ENCODE data around the gene RPL14.

The RPL14 gene

GRCh38 chr3:40456940-40457823 is at the start of gene RPL14:
RPL14 (plus strand) TSS chr3:40457339; CDS start chr3:40457472, 133 bp downstream.
- CTCF ChIA-PET, result no interaction called here

DNA sequence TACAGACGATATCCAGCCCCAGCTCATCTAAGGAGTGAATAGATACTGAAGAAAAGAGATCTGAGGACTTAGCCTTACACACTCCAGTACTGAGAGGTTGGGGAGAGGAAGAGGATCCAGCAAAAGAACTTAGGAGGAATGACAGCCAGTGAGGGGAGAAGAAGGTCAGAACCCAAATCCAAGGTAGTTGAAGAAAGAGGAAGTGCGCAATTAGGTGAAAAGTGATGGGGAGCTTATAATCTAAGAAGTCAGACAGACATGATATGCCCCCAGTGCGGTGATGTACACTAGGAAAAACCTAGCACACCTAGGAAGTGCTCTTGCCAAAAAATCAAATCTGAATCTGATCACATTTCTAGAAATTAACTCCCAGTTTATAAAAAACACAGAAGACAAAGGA is 49.5 kb upstream of the RPL14 start:
- CTCF ChIA-PET, result interaction anchor here (1.3 to 1.6 kb wide), 2 partner anchors 22 to 80 kb away, joined by 4 read pairs; no protein-coding TSS in a partner anchor
- TF ChIP-seq, protein P1, sequence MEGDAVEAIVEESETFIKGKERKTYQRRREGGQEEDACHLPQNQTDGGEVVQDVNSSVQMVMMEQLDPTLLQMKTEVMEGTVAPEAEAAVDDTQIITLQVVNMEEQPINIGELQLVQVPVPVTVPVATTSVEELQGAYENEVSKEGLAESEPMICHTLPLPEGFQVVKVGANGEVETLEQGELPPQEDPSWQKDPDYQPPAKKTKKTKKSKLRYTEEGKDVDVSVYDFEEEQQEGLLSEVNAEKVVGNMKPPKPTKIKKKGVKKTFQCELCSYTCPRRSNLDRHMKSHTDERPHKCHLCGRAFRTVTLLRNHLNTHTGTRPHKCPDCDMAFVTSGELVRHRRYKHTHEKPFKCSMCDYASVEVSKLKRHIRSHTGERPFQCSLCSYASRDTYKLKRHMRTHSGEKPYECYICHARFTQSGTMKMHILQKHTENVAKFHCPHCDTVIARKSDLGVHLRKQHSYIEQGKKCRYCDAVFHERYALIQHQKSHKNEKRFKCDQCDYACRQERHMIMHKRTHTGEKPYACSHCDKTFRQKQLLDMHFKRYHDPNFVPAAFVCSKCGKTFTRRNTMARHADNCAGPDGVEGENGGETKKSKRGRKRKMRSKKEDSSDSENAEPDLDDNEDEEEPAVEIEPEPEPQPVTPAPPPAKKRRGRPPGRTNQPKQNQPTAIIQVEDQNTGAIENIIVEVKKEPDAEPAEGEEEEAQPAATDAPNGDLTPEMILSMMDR (IDR thresholded peaks at IDR 0.05; ENCODE audit: control extremely low read depth, extremely low read depth, low read depth, missing control alignments), result no peak
- no peak for DNase-seq (ENCODE audit: extremely low spot score)
- POLR2A ChIA-PET, result no interaction called here

More at GRCh38 chr3:40456940-40457823, at the start of gene RPL14:
- TF ChIP-seq, protein P1 (IDR thresholded peaks at IDR 0.05; ENCODE audit: control extremely low read depth, extremely low read depth, low read depth, missing control alignments), result no peak
- DNase-seq (ENCODE audit: extremely low spot score), result peak; percentile 93
- POLR2A ChIA-PET, result interaction anchor here (1.0 kb wide), 2 partner anchors 15 to 25 kb away, joined by 3 read pairs; no protein-coding TSS in a partner anchor

GRCh38 chr3:40414270-40414669 is 42.9 kb upstream of the RPL14 start:
- TF ChIP-seq, protein P1 (IDR thresholded peaks at IDR 0.05; ENCODE audit: control extremely low read depth, extremely low read depth, low read depth, missing control alignments), result no peak
- ChIA-PET CTCF (interaction anchor here (1.3 to 1.4 kb wide), 2 partner anchors 10 to 16 kb away, joined by 3 to 6 read pairs; no protein-coding TSS in a partner anchor), POLR2A (no interaction called here)
- no peak for DNase-seq (ENCODE audit: extremely low spot score)

DNA sequence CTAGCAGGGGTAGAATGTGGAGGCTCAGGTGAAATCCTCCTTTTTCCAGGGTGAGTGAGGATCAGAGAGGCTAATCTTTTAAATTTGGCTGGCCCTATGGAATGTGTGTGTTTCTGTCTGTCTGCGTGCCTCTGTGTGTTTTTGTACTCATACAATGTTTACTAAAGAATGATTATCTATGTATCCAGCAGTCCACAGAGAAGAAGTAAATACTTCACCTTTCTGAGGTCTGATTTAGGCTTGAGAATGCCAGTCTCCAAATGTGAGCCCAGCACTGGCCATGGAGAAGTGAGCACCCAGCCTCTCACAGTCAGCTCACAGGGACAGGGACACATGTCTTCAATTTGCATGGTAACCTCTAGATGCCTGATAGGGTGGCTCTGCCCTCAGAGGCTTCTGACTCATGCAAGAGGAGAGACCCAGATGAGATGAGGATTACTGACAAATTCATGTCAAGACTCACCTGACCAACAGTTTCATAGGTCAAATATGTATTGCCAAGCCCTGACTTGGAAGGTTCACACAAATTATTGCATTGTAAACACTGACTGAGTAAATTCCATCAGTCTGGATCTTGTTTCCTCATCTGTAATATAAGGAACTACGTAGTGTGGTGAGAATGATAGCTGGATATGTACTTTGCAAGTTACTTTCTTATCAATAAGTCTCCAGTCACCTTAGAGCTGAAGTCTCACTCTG is 39.1 kb upstream of the RPL14 start:
- TF ChIP-seq, protein P1 (IDR thresholded peaks at IDR 0.05; ENCODE audit: control extremely low read depth, extremely low read depth, low read depth, missing control alignments), result no peak
- CTCF ChIA-PET, result interaction anchor here (1.4 kb wide), 1 partner anchor 109 kb away, joined by 3 read pairs; no protein-coding TSS in a partner anchor
- DNase-seq (ENCODE audit: extremely low spot score), result no peak
- POLR2A ChIA-PET, result no interaction called here

- ChIA-PET POLR2A (no interaction called here), CTCF (no interaction called here)
- DNase-seq (ENCODE audit: extremely low spot score), result no peak
- TF ChIP-seq, protein P1 (IDR thresholded peaks at IDR 0.05; ENCODE audit: control extremely low read depth, extremely low read depth, low read depth, missing control alignments), result no peak
Measured at GRCh38 chr3:40422861-40423260, 34.3 kb upstream of the RPL14 start.

DNA sequence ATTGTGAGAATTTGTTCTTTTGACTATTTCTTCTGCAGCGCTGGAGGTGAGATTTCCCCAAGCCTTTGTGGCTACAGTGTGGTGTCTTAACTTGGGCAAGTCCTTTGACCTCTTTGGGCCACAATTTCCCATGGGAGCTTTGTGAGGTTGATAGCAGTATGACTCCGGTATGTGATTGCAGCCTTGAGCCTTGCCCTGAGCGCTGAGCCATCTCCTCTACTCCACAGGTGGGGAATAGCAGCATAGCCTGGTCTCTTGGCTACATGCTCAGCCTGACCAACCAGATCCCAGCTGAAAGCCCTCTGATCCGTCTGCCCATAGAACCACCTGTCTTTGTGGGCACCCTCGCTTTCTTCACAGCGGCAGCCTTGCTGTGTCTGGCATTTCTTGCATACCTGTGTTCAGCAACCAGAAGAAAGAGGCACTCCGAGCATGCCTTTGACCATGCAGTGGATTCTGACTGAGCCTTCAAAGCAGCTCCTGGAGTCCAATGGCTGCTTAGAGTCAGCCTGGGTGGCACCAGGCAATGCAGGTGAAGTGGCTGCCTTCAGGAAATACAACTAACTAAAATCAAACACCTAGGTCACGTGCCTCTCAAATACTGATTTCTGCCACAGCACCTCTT is 30.0 kb upstream of the RPL14 start:
- DNase-seq (ENCODE audit: extremely low spot score), result no peak
- ChIA-PET CTCF (no interaction called here), POLR2A (no interaction called here)
- TF ChIP-seq, protein P1 (IDR thresholded peaks at IDR 0.05; ENCODE audit: control extremely low read depth, extremely low read depth, low read depth, missing control alignments), result no peak
